Stimulated activated CD8-positive, alpha-beta memory T cell treated with anti-CD3 and anti-CD28 coated beads, Interleukin-15, amount 100 ng/mL, for 24 hours (primary cell): Measurements from ENCODE around the gene IFT27.

Source experiments
- DNase-seq: peaks from one replicate; pipeline ENCODE4 v3.0.0-alpha.2; 2020; ENCODE audit warnings: low read depth

IFT27 gene, protein sequence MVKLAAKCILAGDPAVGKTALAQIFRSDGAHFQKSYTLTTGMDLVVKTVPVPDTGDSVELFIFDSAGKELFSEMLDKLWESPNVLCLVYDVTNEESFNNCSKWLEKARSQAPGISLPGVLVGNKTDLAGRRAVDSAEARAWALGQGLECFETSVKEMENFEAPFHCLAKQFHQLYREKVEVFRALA

DNA sequence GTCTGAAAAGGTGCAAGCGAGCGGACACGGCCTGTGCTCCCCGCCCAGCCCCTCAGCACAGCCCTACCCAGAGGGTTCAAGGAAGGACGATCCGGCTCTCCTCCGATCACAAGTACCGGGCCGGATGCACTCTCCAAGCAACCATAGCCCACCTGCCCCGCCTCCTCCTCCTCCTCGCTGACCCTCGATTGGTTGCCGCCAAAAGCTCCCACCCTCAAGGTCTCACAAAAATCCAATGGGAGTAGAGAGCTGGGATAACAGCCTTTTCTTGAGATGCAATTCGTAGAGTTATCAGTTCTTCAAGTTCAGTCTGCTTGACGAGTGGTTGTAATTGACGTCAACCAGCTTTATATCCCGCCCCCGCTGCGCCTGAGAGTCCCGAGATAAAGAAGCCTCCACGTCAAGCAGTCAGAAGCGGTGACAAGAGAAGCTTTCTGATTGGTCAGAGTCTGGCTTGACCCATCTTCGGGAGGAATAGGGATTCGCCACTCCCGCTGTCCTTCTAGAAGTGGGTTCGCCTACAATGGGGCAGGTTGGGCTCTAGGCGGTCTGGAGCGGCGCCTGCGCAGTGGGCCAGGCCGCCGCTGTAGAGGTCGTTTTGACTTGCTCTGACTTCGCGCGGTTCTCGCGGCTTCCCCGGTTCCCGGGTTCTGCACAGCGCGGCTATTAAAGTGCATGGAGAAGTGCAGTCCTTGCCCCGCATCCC, at the start of gene IFT27:
Gene IFT27 (minus strand): TSS at position 156 of the 706 bp plus-strand sequence. CDS start 412 bp downstream, outside the sequence.
- peak; percentile 79 for DNase-seq

DNA sequence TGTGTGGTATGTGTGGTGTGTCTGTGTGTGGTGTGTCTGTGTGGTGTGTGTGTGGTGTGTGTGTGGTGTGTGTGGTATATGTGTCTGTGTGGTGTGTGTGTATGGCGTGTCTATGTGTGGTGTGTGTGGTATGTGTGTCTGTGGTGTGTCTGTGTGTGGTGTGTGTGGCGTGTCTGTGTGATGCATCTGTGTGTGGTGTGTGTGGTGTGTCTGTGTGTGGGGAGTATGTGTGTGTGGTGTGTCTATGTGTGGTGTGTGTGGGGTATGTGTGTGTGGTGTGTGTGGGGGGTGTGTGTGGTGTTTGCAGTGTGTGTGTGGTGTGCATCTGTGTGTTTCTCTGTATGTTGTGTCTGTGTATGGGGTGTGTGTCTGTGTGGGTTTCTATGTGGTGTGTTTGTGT, 48.7 kb upstream of the IFT27 start:
- no peak for DNase-seq

- no peak for DNase-seq
These were observed 47.4 kb upstream of the IFT27 start for GRCh38 chr22:36823186-36823839.

DNA sequence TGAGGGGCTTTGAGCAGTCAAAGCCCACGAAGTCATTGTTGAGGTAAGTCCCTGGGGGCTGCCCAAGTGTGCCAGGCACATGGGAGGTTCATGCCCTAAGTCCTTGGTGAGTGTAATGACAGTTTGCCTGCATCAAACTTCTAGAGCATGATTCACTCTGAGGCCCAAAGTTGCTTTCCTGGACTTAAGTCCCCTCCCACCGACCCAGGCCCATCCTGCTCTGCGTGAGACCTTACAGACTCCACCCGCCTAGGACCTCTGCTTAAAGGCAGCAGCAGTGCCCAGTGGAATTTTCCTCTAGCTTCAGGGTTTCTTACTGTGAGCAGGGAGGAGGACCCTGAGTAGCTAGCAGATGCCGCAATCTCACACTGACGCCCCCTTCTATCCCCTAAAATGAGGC, 46.7 kb upstream of the IFT27 start:
- no peak for DNase-seq

- no peak for DNase-seq
These were observed 43.2 kb upstream of the IFT27 start for GRCh38 chr22:36819112-36819511.

GRCh38 chr22:36818010-36818642, 42.2 kb upstream of the IFT27 start:
- DNase-seq, result no peak

DNA sequence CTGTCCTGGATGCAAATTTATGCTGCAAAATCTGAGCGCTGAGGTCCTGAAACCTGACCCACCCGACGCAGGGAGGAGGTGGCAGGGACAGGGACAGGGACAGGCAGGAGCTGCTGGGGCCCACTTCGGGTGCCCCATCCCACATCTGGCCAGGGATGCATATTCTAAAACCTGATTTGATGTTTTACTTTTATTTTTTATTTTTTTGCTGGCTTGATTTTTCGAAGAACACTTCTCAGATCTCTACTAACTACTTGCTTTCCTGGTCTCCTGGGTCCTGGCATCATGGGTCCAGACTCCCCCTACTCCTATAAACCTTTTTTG, 41.6 kb upstream of the IFT27 start:
- no peak for DNase-seq

DNA sequence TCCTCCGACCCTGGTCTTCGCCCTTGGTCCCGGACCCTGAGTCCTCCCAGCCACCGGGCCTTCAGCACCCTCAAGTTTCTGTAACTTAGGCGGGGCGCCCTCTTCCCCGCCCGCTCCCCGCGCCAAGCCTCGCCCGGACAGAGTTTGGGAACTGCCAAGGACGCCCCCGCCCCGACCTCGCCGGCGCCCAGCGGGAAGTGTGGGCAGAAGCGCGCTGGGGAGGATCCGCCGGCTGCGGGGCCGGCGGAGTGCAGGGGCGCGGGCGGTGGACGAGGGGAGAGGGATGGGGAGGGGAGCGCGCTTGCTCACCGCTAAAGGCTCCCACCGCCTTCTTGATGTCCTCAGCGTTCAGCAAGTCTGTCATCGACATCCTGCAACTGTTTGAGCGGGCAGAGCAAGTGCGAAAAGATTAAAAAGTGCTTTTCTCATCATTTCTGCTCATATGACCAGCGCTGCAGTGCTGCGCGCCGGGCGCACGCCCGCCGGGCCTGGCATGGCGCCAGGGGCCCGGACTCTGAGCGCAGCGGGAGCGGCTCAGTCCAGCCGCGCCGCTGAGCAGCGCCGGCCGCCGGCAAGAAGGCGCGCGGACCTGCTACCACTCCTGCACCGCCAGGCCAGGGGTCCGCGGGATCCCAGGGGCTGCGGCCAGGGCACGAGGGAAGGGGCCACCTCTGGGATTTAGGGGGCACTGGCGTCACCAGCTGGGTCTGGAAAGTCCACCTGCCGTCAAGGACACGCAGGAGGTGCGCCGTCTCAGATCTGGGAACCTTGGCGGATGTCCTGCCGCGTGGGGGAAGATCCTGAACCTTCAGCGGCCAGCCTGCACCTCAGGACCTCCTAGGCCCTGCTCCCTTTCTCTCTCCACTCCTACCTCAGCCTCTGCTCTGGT, 41.0 kb upstream of the IFT27 start, which contains the start of gene PVALB:
Gene PVALB (minus strand): TSS at position 400 of the 889 bp plus-strand sequence. CDS start 30 bp downstream, at position 370.
- DNase-seq, result no peak

DNA sequence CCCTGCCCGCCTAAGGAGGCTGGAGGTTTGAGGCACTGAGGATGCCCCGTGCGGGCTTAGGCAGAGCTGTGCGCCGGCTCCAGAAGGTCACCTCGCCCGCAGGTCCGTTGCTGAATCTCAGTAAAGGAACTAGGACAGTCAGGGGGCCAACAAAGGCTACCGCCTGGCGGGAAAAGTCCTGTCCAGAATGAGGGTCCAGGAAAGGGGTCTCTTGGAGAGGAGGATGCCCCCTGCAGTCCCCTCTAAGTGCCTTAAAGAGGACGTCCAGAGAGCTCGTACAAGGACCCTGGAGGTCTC, 40.4 kb upstream of the IFT27 start:
- DNase-seq, result no peak

GRCh38 chr22:36815558-36816338, 39.8 kb upstream of the IFT27 start:
- DNase-seq, result no peak

DNA sequence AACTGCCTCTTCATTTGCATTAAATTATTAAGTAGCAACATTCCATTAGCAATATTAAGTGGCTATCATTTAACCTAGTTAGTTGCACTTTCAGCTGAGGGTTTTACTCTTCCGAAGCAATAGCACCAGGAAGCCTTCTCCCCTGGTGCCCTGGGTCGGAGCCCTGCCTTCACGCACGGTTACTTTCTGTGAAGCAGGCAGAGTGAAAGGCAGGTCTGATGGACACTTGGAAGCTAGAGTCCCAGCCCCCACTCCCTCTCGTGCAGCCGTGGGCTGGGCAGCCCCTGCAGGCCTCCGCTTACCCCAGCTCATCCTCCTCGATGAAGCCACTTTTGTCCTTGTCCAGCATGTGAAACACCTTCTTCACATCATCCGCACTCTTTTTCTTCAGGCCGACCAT, 38.9 kb upstream of the IFT27 start:
- DNase-seq, result no peak

- no peak for DNase-seq
These were observed 35.3 kb upstream of the IFT27 start for GRCh38 chr22:36811094-36811800.

GRCh38 chr22:36809351-36809750, 33.4 kb upstream of the IFT27 start:
- DNase-seq, result no peak

- DNase-seq, result no peak
These were observed 32.9 kb upstream of the IFT27 start for GRCh38 chr22:36808721-36809344.

DNA sequence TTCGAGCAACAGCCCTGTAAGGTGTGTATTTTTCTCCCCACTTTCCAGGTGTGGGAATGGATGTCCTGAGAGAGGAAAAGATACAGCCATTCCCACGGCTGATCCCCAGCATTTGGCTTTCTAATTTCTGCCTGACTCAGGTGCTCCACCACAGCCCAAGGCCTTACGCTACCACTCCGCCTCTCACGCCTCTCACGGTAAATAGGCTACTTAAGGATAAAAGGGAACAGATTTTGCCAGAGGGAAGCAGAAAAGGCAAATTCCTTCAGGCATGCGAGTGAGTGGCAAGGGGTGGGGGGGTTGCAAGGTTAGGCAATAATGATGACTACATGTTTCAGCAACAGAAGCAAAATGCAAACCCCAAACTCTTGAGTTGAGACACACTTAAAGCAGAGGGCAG, 31.7 kb upstream of the IFT27 start:
- no peak for DNase-seq

GRCh38 chr22:36806835-36807234, 30.9 kb upstream of the IFT27 start:
- no peak for DNase-seq

DNA sequence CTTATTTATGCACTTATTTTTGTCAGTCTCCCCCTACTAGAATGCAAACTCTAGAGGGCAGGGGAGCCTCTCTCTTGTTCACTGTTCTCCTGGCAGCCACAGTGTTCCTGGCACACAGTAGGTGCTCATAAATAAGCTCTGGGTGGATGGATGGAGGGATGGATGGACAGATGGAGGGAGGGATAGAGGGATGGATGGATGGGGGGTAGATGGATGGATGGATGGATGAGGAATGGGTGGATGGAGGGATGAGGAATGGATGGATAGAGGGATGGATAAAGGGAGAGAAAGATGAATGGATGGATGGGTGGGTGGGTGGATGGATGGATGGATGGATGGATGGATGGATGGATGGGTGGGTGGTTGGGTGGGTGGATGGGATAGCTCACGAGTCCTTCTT, 27.4 kb upstream of the IFT27 start:
- DNase-seq, result no peak

- no peak for DNase-seq
These were observed 22.8 kb upstream of the IFT27 start for GRCh38 chr22:36798674-36799066.

DNA sequence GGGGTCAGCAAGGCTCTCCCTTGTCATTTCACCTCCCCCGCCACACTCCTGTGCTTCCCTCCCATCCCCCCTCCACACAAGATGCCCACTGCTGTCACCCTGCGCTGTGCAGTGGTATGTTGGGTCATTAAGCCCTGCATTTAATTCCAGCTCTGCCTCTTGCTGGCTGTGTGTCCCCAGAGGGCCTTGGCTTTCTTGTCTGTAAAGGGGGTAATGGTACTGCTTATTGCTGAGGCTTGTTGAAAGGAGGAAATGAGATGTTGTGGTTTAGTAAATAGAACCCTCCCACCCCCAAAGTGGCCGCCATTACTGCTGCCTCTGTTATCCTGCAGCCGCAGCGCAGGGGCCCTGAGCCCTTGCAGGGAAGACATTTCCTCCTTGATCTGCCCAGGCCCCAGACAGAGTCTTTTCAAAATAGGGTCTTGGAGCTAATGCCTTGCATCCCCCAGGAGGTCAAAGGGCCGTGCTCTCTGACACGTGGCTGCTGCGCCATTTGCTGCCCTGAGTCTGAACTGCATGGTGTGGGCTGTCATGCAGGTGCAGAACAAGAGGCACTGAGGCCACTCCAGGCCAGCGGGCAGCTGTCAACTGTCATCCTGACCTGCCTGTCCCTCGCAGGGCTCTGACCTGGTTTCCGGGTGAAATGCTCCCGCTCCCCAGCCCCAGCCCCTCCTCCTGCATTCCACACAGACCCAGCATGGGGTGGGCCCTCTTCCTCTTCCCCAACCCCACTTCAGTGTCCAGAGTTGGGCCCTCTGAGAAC, 22.2 kb upstream of the IFT27 start:
- no peak for DNase-seq

- no peak for DNase-seq
These were observed 21.5 kb upstream of the IFT27 start for GRCh38 chr22:36797374-36797773.
